Stimulated activated memory B cell treated with anti-CD40 and anti-IgM and Interleukin-4, amounts not matched to agents 10 μg/mL and 1 μg/mL and 100 μg/mL, for 72 hours (primary cell): ENCODE data around the gene P2RX3.
"Not testable (repeated sequence)": the region's sequence is repeated elsewhere in the genome, so short reads cannot be mapped to it uniquely, and the experiment has no call there.

Source experiments
- ATAC-seq: fragments of 150-1000 bp; cut with Tn5 transposase; 2 replicates; pipeline ENCODE4 v1.10.0; 2021
- H3K27ac Mint-ChIP-seq: one replicate; pipeline ENCODE4 v1.8.0; 2022; ENCODE audit warnings: mild to moderate bottlenecking, mixed read lengths
- H3K27me3 Mint-ChIP-seq: one replicate; pipeline ENCODE4 v1.8.0; 2022; ENCODE audit warnings: mixed read lengths
- H3K36me3 Mint-ChIP-seq: one replicate; pipeline ENCODE4 v1.8.0; 2022; ENCODE audit warnings: mixed read lengths
- H3K4me1 Mint-ChIP-seq: one replicate; pipeline ENCODE4 v1.8.0; 2022; ENCODE audit warnings: mixed read lengths
- H3K4me3 Mint-ChIP-seq: one replicate; pipeline ENCODE4 v1.8.0; 2022; ENCODE audit warnings: mild to moderate bottlenecking, moderate library complexity, mixed read lengths
- H3K9me3 Mint-ChIP-seq: one replicate; pipeline ENCODE4 v1.8.0; 2022; ENCODE audit warnings: mixed read lengths

The P2RX3 gene

GRCh38 chr11:57332694-57333440, 5.3 kb upstream of the P2RX3 start:
- peaks cover 47% of the 10 kb centered on the region for H3K4me1 Mint-ChIP-seq
- H3K27me3 Mint-ChIP-seq, result no peaks in the 10 kb centered on the region
- H3K4me3 Mint-ChIP-seq, result no peak overlapping the region
- peaks cover 61% of the 10 kb centered on the region for H3K36me3 Mint-ChIP-seq
- H3K9me3 Mint-ChIP-seq, result no peaks in the 10 kb centered on the region
- no peak overlapping the region for H3K27ac Mint-ChIP-seq
- ATAC-seq, result no peak

DNA sequence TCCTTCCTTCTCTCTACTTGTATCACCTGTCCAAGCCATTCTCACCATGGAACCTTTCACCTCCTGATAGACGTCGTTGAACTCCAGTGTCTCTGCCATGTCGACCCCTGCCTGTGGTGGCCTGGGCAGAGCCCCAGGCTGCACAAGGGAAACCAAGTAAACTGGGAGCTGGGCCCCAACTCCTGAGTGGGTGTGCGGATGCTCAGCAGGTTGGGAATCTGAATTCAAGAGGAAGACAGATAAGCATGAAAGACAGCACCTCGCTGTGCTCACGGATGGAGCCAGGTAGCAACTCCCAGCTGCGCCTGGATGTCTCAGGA, 3.2 kb upstream of the P2RX3 start:
- no peaks in the 10 kb centered on the region for H3K9me3 Mint-ChIP-seq
- H3K27me3 Mint-ChIP-seq, result peaks cover 1% of the 10 kb centered on the region
- H3K4me1 Mint-ChIP-seq, result peaks cover 42% of the 10 kb centered on the region
- H3K4me3 Mint-ChIP-seq, result peak overlapping the region; percentile 93
- peaks cover 44% of the 10 kb centered on the region for H3K36me3 Mint-ChIP-seq
- H3K27ac Mint-ChIP-seq, result peak overlapping the region; percentile 98
- no peak for ATAC-seq

- peak; percentile 99 for ATAC-seq
- Mint-ChIP-seq H3K27me3 (peaks cover 6% of the 10 kb centered on the region), H3K9me3 (no peaks in the 10 kb centered on the region), H3K27ac (peak within 1 kb of the TSS; percentile 98), H3K4me1 (peaks cover 36% of the 10 kb centered on the region), H3K36me3 (peaks cover 38% of the 10 kb centered on the region), H3K4me3 (peak within 1 kb of the TSS; percentile 93)
Observed at GRCh38 chr11:57335343-57336110, 2.6 kb upstream of the P2RX3 start, which contains the start of gene SSRP1. Gene SSRP1 (minus strand): TSS chr11:57335892. CDS start chr11:57335121, 771 bp downstream.

DNA sequence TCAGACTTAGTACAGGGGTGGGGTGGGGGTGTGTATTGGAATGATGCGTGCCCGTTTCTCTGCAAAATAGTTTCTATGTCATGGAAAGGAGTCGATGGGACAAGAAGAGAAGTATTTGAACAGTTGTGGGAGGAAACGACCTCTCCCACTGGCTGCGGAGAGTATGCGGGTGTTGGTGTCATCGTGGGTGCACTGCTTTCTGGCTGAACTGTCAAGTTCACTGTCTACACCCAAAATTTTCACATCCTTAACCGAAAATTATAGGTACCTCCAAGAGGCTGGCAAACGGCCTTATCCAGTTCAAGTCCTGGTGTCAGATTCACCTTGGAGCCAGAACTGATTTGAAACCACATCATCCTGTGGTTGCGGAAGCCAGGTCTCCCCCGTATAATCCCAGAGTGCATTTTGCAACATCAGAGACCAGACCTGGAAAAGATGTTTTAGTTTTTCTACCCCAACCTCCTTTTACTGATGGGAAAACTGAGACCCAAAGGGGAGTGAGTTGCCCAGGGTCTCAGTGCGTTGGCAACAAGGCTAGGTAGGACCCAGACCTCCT, 2.0 kb upstream of the P2RX3 start:
- ATAC-seq, result no peak

DNA sequence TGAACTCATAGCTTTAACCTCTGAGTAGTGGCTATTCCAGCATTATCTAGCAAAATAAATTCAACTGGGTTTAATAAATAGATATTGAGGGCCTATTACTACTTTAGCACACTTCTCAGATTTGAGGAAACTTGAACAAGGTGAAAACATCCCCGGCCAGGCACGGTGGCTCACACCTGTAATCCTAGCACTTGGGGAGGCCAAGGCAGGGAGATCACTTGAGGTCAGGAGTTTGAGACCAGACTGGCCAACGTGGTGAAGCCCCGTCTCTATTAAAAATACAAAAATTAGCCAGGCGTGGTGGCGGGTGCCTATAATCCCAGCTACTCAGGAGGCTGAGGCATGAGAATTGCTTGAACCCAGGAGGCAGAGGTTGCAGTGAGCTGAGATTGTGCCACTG, 1.3 kb upstream of the P2RX3 start:
- H3K4me3 Mint-ChIP-seq, ATAC-seq, H3K9me3 Mint-ChIP-seq: not testable (repeated sequence)
- peaks cover 12% of the 10 kb centered on the region for H3K27me3 Mint-ChIP-seq
- peaks cover 25% of the 10 kb centered on the region for H3K36me3 Mint-ChIP-seq
- H3K4me1 Mint-ChIP-seq, result peaks cover 32% of the 10 kb centered on the region
- peak overlapping the region; percentile 98 for H3K27ac Mint-ChIP-seq

More for the DNA sequence above, 2.0 kb upstream of the P2RX3 start:
- H3K27ac Mint-ChIP-seq, result peak overlapping the region; percentile 98
- H3K36me3 Mint-ChIP-seq, result peaks cover 32% of the 10 kb centered on the region
- no peaks in the 10 kb centered on the region for H3K9me3 Mint-ChIP-seq
- H3K4me1 Mint-ChIP-seq, result peaks cover 32% of the 10 kb centered on the region
- peak overlapping the region; percentile 93 for H3K4me3 Mint-ChIP-seq
- peaks cover 12% of the 10 kb centered on the region for H3K27me3 Mint-ChIP-seq

GRCh38 chr11:57339328-57339727, 1.2 kb downstream of the P2RX3 start:
- Mint-ChIP-seq H3K36me3 (peaks cover 4% of the 10 kb centered on the region), H3K4me3 (no peak overlapping the region), H3K27me3 (peaks cover 12% of the 10 kb centered on the region), H3K27ac (no peak overlapping the region), H3K4me1 (peaks cover 20% of the 10 kb centered on the region), H3K9me3 (no peaks in the 10 kb centered on the region)
- ATAC-seq, result no peak

DNA sequence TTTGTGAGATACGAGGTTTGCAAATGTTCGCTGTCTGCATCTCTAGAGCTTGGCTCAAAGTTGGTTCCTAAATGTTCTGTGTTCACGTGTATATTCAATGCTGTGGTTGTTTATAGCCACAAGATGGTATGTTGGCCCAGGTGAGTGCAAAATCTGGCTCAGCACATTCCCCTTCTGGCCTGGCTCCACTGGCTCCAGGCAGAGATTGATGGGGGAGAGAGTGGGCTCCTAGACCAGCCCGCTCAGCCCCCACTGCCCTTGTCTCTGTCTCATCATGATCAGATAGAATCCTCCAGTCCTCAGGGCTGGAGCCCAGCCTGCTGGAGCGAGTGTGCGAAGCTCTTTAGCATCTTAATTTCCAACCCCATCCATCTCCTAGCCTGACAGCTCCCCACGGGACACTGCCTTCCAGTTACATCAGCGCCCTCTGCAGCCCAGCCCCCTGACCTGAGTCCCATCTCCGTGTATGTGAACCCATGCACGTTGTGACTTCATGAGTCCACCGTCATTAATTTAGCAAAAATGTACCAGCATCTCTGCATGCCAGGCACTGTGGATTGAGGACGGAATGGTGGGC, 2.0 kb downstream of the P2RX3 start:
- ATAC-seq, result no peak
- Mint-ChIP-seq H3K4me1 (peaks cover 12% of the 10 kb centered on the region), H3K27ac (peak overlapping the region; percentile 4), H3K9me3 (no peaks in the 10 kb centered on the region), H3K36me3 (no peaks in the 10 kb centered on the region), H3K27me3 (peaks cover 12% of the 10 kb centered on the region), H3K4me3 (no peak overlapping the region)

GRCh38 chr11:57341250-57341808, 3.2 kb downstream of the P2RX3 start:
- Mint-ChIP-seq H3K27ac (no peak overlapping the region), H3K4me1 (peaks cover 12% of the 10 kb centered on the region), H3K27me3 (peaks cover 12% of the 10 kb centered on the region), H3K9me3 (no peaks in the 10 kb centered on the region), H3K4me3 (no peak overlapping the region), H3K36me3 (no peaks in the 10 kb centered on the region)
- ATAC-seq, result no peak

GRCh38 chr11:57342702-57343101, 4.5 kb downstream of the P2RX3 start:
- peaks cover 9% of the 10 kb centered on the region for H3K4me1 Mint-ChIP-seq
- no peaks in the 10 kb centered on the region for H3K9me3 Mint-ChIP-seq
- H3K4me3 Mint-ChIP-seq, result no peak overlapping the region
- peaks cover 12% of the 10 kb centered on the region for H3K27me3 Mint-ChIP-seq
- ATAC-seq, result no peak
- no peak overlapping the region for H3K27ac Mint-ChIP-seq
- H3K36me3 Mint-ChIP-seq, result no peaks in the 10 kb centered on the region

- no peak for ATAC-seq
Observed at GRCh38 chr11:57343825-57344224, 5.7 kb downstream of the P2RX3 start.

DNA sequence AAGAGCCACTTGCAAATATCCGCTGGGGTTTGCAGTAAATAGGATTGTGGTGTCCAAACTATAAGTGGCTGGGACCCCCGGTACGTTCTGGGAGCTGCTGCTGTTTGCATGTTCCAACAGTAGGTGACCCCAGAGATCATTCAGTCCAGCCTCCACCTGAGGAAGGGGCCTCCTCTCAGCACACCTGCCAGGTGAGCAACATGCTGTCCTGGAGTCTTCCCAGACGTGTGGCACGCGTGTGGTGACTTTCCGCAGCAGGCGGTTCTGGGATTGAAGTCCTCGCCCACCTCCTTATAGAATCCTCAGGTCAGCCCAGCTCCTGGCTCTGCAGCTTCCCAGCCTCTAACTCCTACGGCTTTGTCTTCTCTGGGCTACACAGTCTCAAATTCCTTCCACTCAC, 6.7 kb downstream of the P2RX3 start:
- ATAC-seq, result no peak
- Mint-ChIP-seq H3K36me3 (no peaks in the 10 kb centered on the region), H3K27me3 (peaks cover 12% of the 10 kb centered on the region), H3K9me3 (no peaks in the 10 kb centered on the region), H3K4me1 (peaks cover 9% of the 10 kb centered on the region), H3K27ac (no peak overlapping the region), H3K4me3 (no peak overlapping the region)

More at GRCh38 chr11:57343825-57344224, 5.7 kb downstream of the P2RX3 start:
- Mint-ChIP-seq H3K27me3 (peaks cover 12% of the 10 kb centered on the region), H3K4me3 (no peak overlapping the region), H3K27ac (no peak overlapping the region), H3K36me3 (no peaks in the 10 kb centered on the region), H3K4me1 (peaks cover 9% of the 10 kb centered on the region), H3K9me3 (no peaks in the 10 kb centered on the region)

GRCh38 chr11:57345555-57346211, 7.5 kb downstream of the P2RX3 start:
- Mint-ChIP-seq H3K36me3 (no peaks in the 10 kb centered on the region), H3K4me1 (peaks cover 9% of the 10 kb centered on the region), H3K9me3 (no peaks in the 10 kb centered on the region), H3K4me3 (no peak overlapping the region), H3K27me3 (peaks cover 4% of the 10 kb centered on the region), H3K27ac (no peak overlapping the region)
- ATAC-seq, result peak; percentile 61

DNA sequence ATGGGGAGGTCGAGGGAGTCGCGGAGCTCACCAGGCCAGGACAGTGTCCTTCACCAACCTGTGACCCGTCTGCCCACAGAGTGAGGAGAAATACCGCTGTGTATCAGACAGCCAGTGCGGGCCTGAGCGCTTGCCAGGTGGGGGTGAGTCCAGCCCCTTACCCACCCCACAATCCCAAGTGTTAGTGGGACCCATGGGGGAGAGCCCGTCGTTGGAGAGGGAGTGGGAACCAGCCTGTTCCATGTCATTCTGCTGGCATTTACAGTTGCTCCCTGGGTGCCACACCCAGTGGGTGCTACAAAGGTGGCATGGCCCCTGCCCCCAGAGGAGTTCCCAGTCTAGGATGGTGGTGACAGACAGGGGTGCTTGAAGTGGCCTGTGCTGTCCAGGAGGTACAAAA, 9.2 kb downstream of the P2RX3 start:
- ATAC-seq, result peak; percentile 26
- H3K27me3 Mint-ChIP-seq, result no peaks in the 10 kb centered on the region
- H3K4me1 Mint-ChIP-seq, result peaks cover 9% of the 10 kb centered on the region
- no peak overlapping the region for H3K27ac Mint-ChIP-seq
- H3K36me3 Mint-ChIP-seq, result peaks cover 6% of the 10 kb centered on the region
- no peak overlapping the region for H3K4me3 Mint-ChIP-seq
- H3K9me3 Mint-ChIP-seq, result peaks cover 4% of the 10 kb centered on the region

DNA sequence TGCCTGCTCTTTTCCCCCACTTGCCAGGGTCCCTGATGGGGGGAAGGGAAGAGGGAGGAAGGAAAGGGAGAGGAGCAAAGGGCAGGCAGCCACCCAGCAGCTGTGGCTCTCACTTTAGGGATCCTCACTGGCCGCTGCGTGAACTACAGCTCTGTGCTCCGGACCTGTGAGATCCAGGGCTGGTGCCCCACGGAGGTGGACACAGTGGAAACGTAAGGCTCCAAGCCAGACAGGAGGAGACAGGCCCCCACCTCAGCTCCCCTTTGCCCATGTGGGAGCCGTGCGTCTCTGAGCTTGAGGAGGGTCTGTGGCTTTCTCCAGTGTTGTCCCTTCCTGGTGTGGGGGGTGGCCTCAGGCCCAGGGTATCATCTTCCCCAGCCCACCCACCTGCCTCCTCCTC, 9.9 kb downstream of the P2RX3 start:
- Mint-ChIP-seq H3K9me3 (peaks cover 4% of the 10 kb centered on the region), H3K4me1 (peaks cover 9% of the 10 kb centered on the region), H3K36me3 (peaks cover 6% of the 10 kb centered on the region), H3K27ac (no peak overlapping the region), H3K27me3 (no peaks in the 10 kb centered on the region), H3K4me3 (no peak overlapping the region)
- ATAC-seq, result no peak
